ENCODE measurements around the gene ATP1A2. TPM values are rescaled to one million over a fixed set of nuclear protein-coding genes. Genes with fewer than 3 reads are reported as not detected.
A peak's percentile ranks its signal among the peaks of the same experiment; 100 is the strongest.

Gene ATP1A2
- total RNA-seq, 1 donor from 2014 or later, result 8.2 TPM

- TF ChIP-seq CTCF (IDR thresholded peaks at IDR 0.05), result no peak
- peaks cover 88% of the 10 kb centered on the region for H3K27me3 Mint-ChIP-seq (ENCODE audit: unreplicated experiment)
- H3K9me3 Mint-ChIP-seq (ENCODE audit: unreplicated experiment), result no peaks in the 10 kb centered on the region
Observed at GRCh38 chr1:160077486-160077885, 38.1 kb upstream of the ATP1A2 start.

DNA sequence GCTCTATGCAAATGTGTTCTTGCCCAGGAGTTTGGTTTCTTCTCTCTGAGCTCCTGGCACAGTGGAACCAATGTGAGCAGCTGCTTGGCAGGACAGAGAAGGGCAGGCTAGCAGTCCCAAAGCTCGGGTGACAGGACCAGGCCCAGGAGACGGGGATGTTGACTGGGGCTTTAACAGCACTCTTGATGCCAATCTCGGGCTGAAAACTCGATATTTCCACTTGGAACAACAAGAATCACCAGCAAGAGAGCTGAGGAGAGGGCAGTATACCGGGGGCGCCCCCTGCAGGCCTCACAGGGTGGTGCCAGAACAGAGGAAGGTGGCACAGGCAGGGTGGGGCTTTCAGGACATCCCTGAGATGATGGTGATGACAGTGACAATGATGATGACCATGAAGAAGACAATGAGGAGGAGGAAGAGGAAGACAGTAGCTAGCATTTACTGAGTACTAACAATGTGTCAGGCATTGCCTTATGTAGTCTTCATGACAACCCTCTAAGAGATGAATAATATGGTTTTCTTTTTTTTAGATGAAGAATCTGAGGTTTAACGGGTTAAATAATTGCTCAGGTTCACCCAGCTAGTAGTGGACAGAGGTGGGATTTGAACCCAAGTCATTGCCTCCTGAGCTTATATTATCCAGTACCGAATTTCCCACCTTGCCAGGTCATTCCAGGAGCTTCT is 36.9 kb upstream of the ATP1A2 start:
- H3K4me3 Mint-ChIP-seq (ENCODE audit: unreplicated experiment), result no peak overlapping the region
- H3K4me1 Mint-ChIP-seq (ENCODE audit: unreplicated experiment), result peaks cover 9% of the 10 kb centered on the region
- peak; percentile 60 for TF ChIP-seq CTCF (IDR thresholded peaks at IDR 0.05)
- no peak for DNase-seq (ENCODE audit: extremely low spot score, unreplicated experiment)
- no peak overlapping the region for H3K27ac Mint-ChIP-seq (ENCODE audit: unreplicated experiment)
- H3K36me3 Mint-ChIP-seq (ENCODE audit: unreplicated experiment), result no peaks in the 10 kb centered on the region
- H3K27me3 Mint-ChIP-seq (ENCODE audit: unreplicated experiment), result peaks cover 86% of the 10 kb centered on the region
- H3K9me3 Mint-ChIP-seq (ENCODE audit: unreplicated experiment), result no peaks in the 10 kb centered on the region

More at GRCh38 chr1:160077486-160077885, 38.1 kb upstream of the ATP1A2 start:
- H3K4me1 Mint-ChIP-seq (ENCODE audit: unreplicated experiment), result peaks cover 7% of the 10 kb centered on the region
- no peaks in the 10 kb centered on the region for H3K36me3 Mint-ChIP-seq (ENCODE audit: unreplicated experiment)
- no peak overlapping the region for H3K27ac Mint-ChIP-seq (ENCODE audit: unreplicated experiment)
- no peak overlapping the region for H3K4me3 Mint-ChIP-seq (ENCODE audit: unreplicated experiment)
- DNase-seq (ENCODE audit: extremely low spot score, unreplicated experiment), result no peak

DNA sequence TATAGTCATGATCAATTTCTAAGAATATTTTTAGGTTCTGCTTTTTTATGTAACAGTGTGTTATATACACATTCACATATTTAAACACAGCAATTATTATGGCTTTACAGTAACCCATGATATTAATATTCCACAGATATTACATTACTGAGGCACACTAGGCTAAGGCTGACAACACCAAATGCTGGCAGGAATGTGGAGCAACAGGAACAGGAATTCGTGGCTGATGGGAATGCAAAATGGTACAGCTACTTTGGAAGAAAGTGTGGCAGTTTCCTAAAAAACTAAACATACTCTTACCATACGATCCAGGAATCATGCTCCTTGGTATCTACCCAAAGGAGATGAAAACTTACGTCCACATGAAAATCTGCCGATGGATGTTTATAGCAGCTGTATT is 36.1 kb upstream of the ATP1A2 start:
- Mint-ChIP-seq H3K27ac (ENCODE audit: unreplicated experiment) (no peak overlapping the region), H3K9me3 (ENCODE audit: unreplicated experiment) (no peaks in the 10 kb centered on the region), H3K4me3 (ENCODE audit: unreplicated experiment) (no peak overlapping the region), H3K4me1 (ENCODE audit: unreplicated experiment) (peaks cover 9% of the 10 kb centered on the region), H3K36me3 (ENCODE audit: unreplicated experiment) (no peaks in the 10 kb centered on the region), H3K27me3 (ENCODE audit: unreplicated experiment) (peaks cover 86% of the 10 kb centered on the region)
- no peak for TF ChIP-seq CTCF (IDR thresholded peaks at IDR 0.05)
- no peak for DNase-seq (ENCODE audit: extremely low spot score, unreplicated experiment)

DNA sequence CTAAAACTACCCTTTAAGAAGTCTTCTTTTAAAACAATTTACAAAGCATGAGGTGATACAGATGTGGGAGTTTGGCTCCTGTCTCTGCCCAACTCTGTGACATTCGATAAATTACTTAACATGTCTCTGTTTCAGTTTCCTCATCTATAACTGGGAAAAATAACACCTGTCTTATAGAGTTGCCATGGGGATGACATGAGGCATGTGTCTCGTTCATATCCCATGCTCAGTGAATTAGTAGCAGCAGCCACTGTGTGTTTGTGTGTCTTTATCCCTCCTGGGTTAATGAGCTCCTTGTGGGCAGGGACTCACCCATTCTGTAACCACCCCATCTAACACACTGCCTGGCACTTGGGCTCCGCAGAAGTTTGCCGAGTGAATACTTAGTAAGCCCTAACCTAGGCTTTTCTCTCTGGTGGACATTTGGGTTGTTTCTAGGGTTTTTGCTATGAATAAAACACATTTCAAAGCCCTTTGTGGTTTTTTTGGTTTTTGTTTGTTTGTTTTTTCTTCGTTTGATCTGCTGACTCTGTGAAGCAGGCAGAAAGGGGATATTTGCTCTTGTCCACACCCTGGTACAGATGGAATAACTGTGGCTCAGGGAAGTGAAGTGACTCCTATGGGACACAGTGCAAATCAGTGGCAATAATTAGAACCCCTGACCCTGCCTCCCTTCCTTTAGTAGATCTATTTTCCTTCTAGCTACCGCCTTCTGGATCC is 35.0 kb upstream of the ATP1A2 start:
- H3K27ac Mint-ChIP-seq (ENCODE audit: unreplicated experiment), result no peak overlapping the region
- peaks cover 10% of the 10 kb centered on the region for H3K4me1 Mint-ChIP-seq (ENCODE audit: unreplicated experiment)
- H3K4me3 Mint-ChIP-seq (ENCODE audit: unreplicated experiment), result no peak overlapping the region
- no peak for DNase-seq (ENCODE audit: extremely low spot score, unreplicated experiment)
- no peaks in the 10 kb centered on the region for H3K9me3 Mint-ChIP-seq (ENCODE audit: unreplicated experiment)
- H3K36me3 Mint-ChIP-seq (ENCODE audit: unreplicated experiment), result no peaks in the 10 kb centered on the region
- H3K27me3 Mint-ChIP-seq (ENCODE audit: unreplicated experiment), result peaks cover 75% of the 10 kb centered on the region
- TF ChIP-seq CTCF (IDR thresholded peaks at IDR 0.05), result no peak

GRCh38 chr1:160081261-160081936 is 34.2 kb upstream of the ATP1A2 start, which contains the start of gene KCNJ9:
TSS of gene KCNJ9 (plus strand) at chr1:160081538. CDS start at chr1:160084031, 2,493 bp downstream.
- DNase-seq (ENCODE audit: extremely low spot score, unreplicated experiment), result no peak
- peaks cover 16% of the 10 kb centered on the region for H3K4me1 Mint-ChIP-seq (ENCODE audit: unreplicated experiment)
- no peak within 1 kb of the TSS for H3K27ac Mint-ChIP-seq (ENCODE audit: unreplicated experiment)
- no peak within 1 kb of the TSS for H3K4me3 Mint-ChIP-seq (ENCODE audit: unreplicated experiment)
- H3K27me3 Mint-ChIP-seq (ENCODE audit: unreplicated experiment), result peaks cover 66% of the 10 kb centered on the region
- TF ChIP-seq CTCF (IDR thresholded peaks at IDR 0.05), result no peak
- H3K36me3 Mint-ChIP-seq (ENCODE audit: unreplicated experiment), result no peaks in the 10 kb centered on the region
- no peaks in the 10 kb centered on the region for H3K9me3 Mint-ChIP-seq (ENCODE audit: unreplicated experiment)
